IPS DF 4.7 (cell line): Measurements from ENCODE around the gene HOXA2.

Experiments
- DNase-seq: peaks from one replicate; pipeline ENCODE4 v3.0.0-alpha.2; 2013; ENCODE audit warnings: low spot score; ENCODE audit errors: extremely low read depth

Gene HOXA2

DNA sequence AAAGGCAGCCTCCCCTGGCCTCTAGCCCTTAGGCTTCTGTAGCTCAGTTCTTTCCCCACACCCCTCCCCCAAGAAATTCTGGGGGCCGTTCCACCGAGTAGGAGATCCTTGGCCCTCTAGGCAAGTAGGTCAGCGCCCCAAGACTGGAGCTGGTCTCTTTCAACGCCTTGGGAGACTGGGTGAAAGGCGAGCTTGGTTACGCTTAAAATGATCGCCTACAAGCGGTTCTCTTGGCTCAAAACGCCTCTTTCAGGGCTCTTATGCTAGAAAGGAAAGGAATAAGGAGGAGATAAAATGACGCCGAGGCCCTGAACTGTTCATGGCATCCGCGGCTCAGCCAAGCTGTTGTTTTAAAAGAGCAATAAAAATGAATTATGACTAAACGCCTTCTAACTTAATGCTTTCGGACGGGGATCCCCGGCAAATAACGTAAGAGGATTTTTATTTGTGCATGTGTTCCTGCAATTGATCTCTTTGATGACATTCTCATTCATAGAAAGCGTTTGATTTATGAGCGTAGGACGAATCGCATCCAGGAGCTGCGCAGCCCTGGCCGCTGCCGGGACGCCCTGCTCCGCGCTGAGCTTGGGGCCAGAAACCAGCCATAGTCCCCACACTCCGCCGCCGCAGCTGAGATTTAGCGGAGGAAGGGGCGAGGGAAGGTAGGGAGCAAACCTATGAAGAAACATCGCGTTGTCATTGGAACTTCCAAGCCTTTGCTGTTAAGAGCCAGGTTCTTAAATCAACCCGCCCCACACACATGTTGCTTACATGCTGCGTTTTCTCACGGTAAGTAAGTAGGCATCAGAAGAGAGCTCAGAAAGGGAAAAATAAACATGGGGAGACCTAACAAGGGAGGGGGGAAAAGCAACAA, 3.7 kb downstream of the HOXA2 start:
- DNase-seq = no peak

GRCh38 chr7:27097686-27098577, 4.6 kb downstream of the HOXA2 start:
- no peak for DNase-seq

- DNase-seq = no peak
Observed at GRCh38 chr7:27096768-27097514, 5.5 kb downstream of the HOXA2 start.

DNA sequence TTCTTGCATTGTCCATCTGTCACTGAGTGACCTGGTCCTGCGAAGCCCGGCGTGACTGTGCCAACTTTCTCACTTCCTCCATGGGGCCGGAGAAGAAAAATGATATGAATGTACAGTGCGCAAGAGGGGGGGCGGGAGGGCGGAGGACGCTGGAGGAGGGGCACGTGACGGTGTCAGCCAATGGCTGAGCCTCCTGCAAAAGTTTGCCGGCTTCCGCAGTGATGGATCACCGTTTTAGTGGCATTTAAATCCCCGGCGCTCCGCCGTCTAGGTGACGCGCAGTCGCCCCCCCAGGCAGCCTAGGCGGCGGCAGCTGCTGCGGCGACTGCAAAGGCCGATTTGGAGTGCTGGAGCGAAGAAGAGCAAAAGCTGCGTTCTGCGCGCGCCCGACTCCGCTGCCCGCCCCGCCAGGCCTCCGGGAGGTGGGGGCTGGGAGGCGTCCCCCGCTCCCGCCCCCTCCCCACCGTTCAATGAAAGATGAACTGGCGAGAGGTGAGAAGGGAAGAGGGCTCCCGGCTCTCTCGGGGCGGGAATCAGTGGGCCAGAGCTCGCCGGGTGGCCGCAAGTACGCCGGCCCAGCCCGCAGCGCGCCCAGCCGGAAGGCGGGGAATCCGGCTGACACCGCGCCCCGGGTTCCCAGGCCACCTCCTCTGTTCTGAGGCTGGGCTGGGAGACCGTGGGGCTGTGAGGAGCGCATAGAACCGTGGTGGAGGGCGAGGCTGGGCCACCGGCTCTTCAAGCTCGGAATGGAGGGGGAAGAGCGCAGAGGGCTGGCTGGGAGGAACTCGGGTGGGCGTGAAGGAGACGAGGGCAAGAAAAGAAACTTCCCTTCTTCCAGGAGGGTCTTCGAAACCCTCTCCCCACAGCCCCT, 6.4 kb downstream of the HOXA2 start, which contains the start of gene HOXA1:
Gene HOXA1 (minus strand): TSS at position 104 of the 871 bp plus-strand sequence. CDS start 88 bp downstream, at position 16.
- DNase-seq = no peak

DNA sequence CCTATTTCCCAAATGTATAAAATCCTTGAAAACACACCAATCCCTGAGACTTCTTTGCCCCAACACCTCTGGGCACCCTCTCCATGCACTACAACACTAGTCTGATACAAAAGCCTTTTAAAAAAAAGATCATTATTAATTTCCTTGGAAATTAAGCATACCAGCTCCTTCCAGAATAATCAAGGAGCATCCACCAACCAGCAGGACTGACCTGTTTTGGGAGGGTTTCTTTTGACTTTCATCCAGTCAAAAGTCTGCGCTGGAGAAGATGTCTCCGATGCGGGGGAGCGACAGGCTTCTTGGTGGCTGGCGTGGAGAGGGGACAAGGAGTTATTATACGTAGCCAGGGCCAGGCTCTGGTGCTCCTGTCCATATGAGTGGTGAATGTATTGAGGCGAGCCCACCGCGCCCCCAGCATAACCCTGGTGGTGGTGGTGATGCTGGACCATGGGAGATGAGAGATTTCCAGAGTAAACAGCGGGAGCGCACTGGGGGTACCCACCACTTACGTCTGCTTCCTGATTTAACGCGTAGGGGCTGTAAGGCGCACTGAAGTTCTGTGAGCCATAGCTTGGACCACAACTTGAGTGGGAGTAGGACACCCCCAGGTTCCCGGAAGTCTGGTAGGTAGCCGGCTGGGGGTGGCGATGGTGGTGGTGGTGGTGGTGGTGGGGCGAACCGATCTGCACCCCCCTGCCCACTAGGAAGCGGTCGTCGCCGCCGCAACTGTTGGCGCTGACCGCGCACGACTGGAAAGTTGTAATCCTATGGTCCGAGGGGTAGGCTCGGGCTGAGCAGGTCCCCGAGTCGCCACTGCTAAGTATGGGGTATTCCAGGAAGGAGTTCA, 7.2 kb downstream of the HOXA2 start:
- no peak for DNase-seq

- no peak for DNase-seq
Observed at GRCh38 chr7:27094304-27095049, 8.0 kb downstream of the HOXA2 start.

- DNase-seq = no peak
Observed at GRCh38 chr7:27093184-27093895, 9.1 kb downstream of the HOXA2 start.

DNA sequence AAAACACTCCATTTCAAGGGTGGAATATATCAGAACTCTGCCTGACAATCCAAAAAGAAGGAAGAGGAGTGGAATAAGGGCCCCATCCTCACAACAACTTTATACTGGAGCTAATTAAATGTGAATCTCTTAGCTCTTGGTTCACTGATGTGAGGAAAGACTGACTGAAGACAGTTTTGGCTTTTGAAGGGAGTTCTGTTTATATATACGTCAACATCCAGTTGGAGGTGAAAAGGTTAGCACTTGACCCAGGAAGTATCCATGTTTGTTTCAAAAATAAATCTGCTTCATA, 9.7 kb downstream of the HOXA2 start:
- no peak for DNase-seq

DNA sequence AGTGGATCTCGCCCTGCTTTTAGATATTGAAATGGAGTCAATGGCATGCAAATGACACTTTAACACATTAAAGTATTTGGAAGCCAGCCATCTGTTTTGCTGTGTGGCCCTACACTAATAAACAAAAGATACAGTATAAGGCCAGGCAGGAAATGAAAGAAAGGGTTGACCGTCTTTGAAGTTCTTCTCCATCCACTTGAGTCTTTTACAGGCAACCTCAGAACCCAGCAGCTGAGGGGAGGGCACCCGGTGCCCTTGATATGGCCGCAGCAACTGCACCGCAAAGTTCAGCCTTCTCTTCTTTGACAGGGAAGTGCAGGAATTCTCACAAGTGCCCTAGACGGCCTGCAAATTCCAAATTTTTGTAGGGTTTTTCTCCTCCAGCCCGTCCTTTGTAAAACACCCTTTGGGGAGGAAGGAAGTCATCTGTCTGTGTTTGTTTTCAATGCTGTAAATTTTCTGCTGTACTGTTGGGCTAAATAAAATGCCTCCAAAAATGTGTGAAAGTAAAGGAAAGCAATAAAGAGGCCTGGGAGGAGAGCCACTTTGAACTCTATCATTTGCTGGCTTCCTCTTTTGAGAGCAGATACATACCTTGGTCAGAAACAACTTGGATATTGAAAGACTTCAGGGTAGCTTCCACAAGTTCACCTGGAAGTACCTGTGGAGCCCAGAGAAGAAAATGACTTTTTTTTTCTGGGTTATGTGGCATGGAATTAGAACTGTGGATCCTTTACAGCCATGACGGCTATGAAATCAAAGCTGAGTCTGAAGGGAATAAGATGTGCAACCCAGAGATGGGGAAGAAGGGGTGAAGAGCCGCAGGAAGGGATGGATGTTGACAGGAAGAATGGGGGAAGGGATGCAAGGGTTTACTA, 10.3 kb downstream of the HOXA2 start:
- DNase-seq = no peak

DNA sequence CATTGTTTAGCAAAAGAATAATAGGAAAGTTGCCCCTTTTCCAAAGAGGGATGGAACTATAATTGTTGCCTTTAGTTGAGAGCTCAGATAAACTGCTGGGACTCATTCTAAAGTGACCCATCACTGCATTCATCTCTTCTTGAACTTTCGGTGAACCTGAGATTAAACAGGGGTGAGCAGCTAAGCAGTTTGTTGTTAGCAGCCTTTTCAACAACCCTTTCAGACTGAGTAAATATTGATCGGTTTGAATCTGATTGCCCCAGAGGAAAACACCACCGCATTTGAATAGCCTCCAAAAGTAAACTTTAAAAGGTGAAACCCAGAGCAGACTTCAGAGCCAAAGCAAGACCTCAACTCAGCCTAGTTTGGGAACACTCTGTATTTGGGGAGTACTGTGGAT, 11.4 kb downstream of the HOXA2 start:
- DNase-seq = no peak

- DNase-seq = no peak
Observed at GRCh38 chr7:27088002-27088922, 14.2 kb downstream of the HOXA2 start.

- no peak for DNase-seq
Observed at GRCh38 chr7:27083646-27084045, 18.8 kb downstream of the HOXA2 start.

- DNase-seq = no peak
Observed at GRCh38 chr7:27082171-27082570, 20.3 kb downstream of the HOXA2 start.

GRCh38 chr7:27080844-27081436, 21.5 kb downstream of the HOXA2 start:
- no peak for DNase-seq

DNA sequence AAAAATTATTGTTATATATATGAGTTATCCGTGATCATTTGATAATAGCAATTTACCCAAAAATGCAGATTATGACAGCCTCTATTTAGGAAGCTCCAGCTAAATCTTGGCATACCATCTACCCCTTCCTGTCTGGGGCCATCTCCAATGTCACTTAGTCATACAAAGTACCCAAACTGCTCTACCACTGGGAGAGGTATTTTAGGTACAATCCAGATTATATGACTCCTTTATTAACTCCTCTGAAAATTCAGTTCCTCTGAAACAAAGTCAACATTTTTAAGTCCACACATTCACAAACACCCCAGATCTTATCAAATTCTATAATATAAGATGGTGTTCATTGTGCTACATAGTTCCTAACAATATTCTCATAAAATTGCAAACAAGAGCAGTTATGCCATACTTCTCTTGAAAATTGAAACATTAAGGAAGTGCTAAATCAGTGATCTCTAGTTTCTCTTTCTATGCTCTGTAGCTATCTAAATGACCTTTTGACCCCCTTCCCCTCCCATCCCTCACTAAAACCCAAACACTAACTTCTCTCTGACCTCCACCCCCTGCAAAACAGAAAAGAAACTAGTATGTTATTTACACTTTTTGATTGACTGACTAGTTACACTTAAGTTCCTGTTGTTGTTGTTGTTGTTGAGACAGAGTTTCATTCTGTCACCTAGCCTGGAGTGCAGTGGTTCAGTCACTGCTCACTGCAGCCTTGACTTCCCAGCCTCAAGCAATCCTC, 23.1 kb downstream of the HOXA2 start:
- no peak for DNase-seq
